Left lung (tissue), 10 donors: Measurements from ENCODE around the gene RASSF3. TPM values are rescaled to one million over a fixed set of nuclear protein-coding genes. Genes with fewer than 3 reads are reported as not detected.
"Not testable (repeated sequence)": the region's sequence is repeated elsewhere in the genome, so short reads cannot be mapped to it uniquely, and the experiment has no call there.

Source experiments
- ATAC-seq: fragments of 200-7000 bp; cut with Tn5 transposase; one replicate; pipeline ENCODE4 v1.9.1; 2020; ENCODE audit warnings: moderate library complexity
- DNase-seq, 4 donors: peaks; one replicate each; pipeline ENCODE4 v3.0.0-alpha.2; 2013 to 2020
- H3K27ac ChIP-seq, 2 donors: fragments of 200-600 bp; sonication (generic) in 1 of 2; one replicate each; pipeline versions ENCODE4 v1.5.0 to v1.8.0; 2020 to 2021
- H3K27me3 ChIP-seq, 2 donors: fragments of 200-600 bp; sonication (generic) in 1 of 2; one replicate each; pipeline versions ENCODE4 v1.5.0 to v1.8.0; 2020 to 2021
- H3K36me3 ChIP-seq, 2 donors: fragments of 200-600 bp; sonication (generic) in 1 of 2; one replicate each; pipeline versions ENCODE4 v1.5.0 to v1.8.0; 2020 to 2021
- H3K4me1 ChIP-seq, 2 donors: fragments of 200-600 bp; one replicate each; pipeline ENCODE4 v1.8.0; 2021
- H3K4me3 ChIP-seq, 2 donors: fragments of 200-600 bp; sonication (generic) in 1 of 2; one replicate each; pipeline versions ENCODE4 v1.5.0 to v1.8.0; 2020 to 2021; ENCODE audit warnings: mild to moderate bottlenecking in 1 of 2
- H3K9me3 ChIP-seq, 2 donors: fragments of 200-600 bp; sonication (generic) in 1 of 2; one replicate each; pipeline versions ENCODE4 v1.5.0 to v1.8.0; 2020 to 2021
- intact Hi-C, 2 donors: fragments of 100-400 bp; cut with DNase I; formaldehyde crosslinking; loops; one replicate each; pipeline versions ENCODE4 v1.11.2 to v1.14.2; 2022
- polyA plus RNA-seq, 6 donors: library from polyadenylated mRNA; unstranded; fragments of 120-200 nt; gene quantifications; one replicate each; pipeline ENCODE4 v1.2.1, GENCODE V29; 2013; ENCODE audit not compliant: insufficient read length in 6 of 6
- total RNA-seq, 2 donors: library from RNA; stranded (reverse); fragmentation: NEBNext Ultra II Directional; extraction: Animal tissue kit (Norgen Biotek cat#: 25700); gene quantifications; one replicate each; pipeline ENCODE4 v1.2.1, GENCODE V29; 2021
- TF ChIP-seq, protein P1 (sequence below), 2 donors: fragments of 200-600 bp; sonication (generic) in 1 of 2; IDR thresholded peaks; one replicate each; pipeline versions ENCODE4 v1.5.0 to v1.8.0; 2021; ENCODE audit warnings: antibody characterized with exemption in 2 of 2
- donor health status: DM: no; HTN: yes; CAD: no.
- donor health status: DM: no; HTN: no; CAD: no.

Gene RASSF3
- total and polyA plus RNA-seq, 8 donors: 30.3 to 90.2 (median 35.6) TPM

DNA sequence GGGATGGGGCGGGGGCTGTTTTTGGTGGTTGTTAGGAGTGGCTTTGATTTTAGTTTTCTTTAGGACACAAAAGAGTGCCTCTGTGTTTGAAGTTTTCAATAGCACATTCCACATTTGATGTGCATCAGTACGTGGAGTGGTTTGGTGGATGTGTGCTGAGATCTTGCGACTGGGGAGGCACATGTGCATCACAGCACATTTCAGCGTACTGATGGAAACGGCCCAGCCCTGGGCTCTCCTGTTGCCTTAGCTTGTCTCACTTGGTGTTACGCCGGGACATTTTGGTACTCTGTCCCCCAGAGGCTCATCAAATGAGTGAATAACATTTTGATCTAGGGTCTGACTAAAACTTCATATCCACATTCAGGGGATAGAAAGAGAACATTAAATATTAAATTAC lies 78.4 kb downstream of the RASSF3 start:
- Histone ChIP-seq H3K27me3 (no peaks in the 10 kb centered on the region), H3K4me3 (no peak overlapping the region), H3K36me3 (peaks cover 0 to 61% of the 10 kb centered on the region in 2 donors), H3K4me1 (peaks cover 5 to 47% of the 10 kb centered on the region in 2 donors), H3K27ac (no peak overlapping the region), H3K9me3 (no peaks in the 10 kb centered on the region)
- TF ChIP-seq, protein P1, sequence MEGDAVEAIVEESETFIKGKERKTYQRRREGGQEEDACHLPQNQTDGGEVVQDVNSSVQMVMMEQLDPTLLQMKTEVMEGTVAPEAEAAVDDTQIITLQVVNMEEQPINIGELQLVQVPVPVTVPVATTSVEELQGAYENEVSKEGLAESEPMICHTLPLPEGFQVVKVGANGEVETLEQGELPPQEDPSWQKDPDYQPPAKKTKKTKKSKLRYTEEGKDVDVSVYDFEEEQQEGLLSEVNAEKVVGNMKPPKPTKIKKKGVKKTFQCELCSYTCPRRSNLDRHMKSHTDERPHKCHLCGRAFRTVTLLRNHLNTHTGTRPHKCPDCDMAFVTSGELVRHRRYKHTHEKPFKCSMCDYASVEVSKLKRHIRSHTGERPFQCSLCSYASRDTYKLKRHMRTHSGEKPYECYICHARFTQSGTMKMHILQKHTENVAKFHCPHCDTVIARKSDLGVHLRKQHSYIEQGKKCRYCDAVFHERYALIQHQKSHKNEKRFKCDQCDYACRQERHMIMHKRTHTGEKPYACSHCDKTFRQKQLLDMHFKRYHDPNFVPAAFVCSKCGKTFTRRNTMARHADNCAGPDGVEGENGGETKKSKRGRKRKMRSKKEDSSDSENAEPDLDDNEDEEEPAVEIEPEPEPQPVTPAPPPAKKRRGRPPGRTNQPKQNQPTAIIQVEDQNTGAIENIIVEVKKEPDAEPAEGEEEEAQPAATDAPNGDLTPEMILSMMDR (IDR thresholded peaks at IDR 0.05): no peak
- DNase-seq (no peak), ATAC-seq (no peak)
- intact Hi-C loops: loop anchor here (10.0 kb wide), 2 partner anchors 74 to 134 kb away; partner anchors contain the start of gene RASSF3 (in 1 of the 2)

DNA sequence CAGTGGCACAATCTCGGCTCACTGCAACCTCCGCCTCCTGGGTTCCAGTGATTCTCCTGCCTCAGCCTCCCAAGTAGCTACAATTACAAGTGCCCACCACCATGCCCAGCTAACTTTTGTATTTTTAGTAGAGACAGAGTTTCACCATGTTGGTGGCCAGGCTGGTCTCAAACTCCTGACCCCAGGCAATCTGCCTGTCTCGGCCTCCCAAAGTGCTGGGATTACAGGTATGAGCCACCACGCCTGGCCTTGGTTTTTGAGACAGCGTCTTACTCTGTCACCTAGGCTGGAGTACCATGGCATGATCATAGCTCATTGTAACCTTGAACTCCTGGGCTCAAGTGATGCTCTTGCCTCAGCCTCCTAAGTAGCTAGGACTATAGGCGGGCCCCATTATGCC lies 79.9 kb downstream of the RASSF3 start:
- DNase-seq, H3K27me3 ChIP-seq, intact Hi-C loops, H3K9me3 ChIP-seq, H3K4me3 ChIP-seq, ATAC-seq, H3K27ac ChIP-seq: not testable (repeated sequence)
- Histone ChIP-seq H3K36me3 (peaks cover 0 to 70% of the 10 kb centered on the region in 2 donors), H3K4me1 (peaks cover 5 to 34% of the 10 kb centered on the region in 2 donors)

DNA sequence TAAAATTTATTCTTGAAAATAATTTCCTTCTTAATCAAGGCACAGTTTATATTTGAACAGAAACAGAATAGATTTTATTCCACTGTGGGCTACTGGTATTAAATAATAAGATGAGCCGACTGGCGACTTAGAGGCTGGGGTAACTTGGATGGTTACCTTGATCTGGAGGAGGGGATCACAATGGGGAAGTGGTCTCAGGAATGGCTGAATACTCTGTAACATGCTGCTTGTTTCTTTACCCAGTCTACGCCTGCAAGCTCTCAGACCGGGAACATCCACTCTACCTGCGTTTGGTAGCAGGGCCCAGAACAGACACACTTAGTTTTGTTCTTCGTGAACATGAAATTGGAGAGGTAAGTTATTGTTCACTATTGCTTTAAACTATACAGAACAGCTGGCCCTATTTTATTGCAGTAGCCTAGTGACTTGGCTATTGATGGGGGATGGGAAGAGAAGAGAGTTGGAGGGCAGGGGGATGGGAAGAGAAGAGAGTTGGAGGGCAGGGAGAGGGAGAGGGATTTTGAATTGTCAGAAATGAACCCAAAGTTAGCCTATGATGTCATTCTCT lies 81.0 kb downstream of the RASSF3 start:
- Histone ChIP-seq H3K27me3 (no peaks in the 10 kb centered on the region), H3K36me3 (peaks cover 0 to 64% of the 10 kb centered on the region in 2 donors), H3K27ac (peak overlapping the region in 1 of 2 donors; percentile 29), H3K4me3 (no peak overlapping the region), H3K9me3 (no peaks in the 10 kb centered on the region), H3K4me1 (peaks cover 5 to 38% of the 10 kb centered on the region in 2 donors)
- intact Hi-C loops: no loop called here
- TF ChIP-seq, protein P1 (IDR thresholded peaks at IDR 0.05): no peak
- DNase-seq (no peak), ATAC-seq (no peak)

DNA sequence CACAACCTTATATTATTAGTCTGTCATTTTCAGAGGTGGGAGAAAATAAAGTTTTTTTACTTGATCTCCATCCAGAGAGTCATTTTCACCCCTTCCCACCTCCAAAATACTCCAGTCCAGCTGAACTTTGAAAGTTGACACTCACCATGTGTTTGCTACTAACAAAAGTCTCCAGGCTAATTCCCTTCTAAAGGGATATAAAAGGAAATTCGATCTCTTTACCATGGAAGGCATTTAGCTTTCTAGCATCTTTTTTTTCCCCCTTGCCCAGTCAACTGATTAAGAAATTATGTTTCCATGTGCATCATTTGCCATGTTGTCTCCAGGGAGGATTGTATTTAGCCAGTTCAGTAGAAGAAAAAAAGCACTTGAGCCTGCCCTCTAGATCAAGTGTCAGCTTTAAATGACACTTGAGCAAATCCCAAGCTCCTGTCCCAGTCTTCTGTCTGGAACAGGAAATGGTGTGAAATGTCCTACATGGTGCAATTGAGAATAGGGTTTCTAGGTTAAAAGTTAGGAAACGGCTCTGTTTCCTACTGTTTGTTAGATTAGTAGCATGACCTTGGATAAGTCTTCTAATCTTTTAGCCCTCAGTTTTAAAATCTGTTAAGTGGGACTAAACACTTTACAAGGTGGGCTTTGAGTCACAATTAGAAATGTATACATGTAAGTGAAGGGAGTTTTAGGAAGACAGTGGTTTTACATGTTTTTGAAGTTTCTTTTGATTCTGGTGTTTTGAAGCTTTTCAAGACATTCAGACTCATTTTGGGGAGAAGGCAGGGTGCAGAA lies 81.7 kb downstream of the RASSF3 start:
- DNase-seq: no peak
- Histone ChIP-seq H3K27ac (peak overlapping the region; percentile 29 to 46), H3K27me3 (no peaks in the 10 kb centered on the region), H3K4me3 (no peak overlapping the region), H3K36me3 (peaks cover 0 to 58% of the 10 kb centered on the region in 2 donors), H3K9me3 (no peaks in the 10 kb centered on the region), H3K4me1 (peaks cover 5 to 45% of the 10 kb centered on the region in 2 donors)
- TF ChIP-seq, protein P1 (IDR thresholded peaks at IDR 0.05): no peak
- ATAC-seq: peak; percentile 68
- intact Hi-C loops: no loop called here

DNA sequence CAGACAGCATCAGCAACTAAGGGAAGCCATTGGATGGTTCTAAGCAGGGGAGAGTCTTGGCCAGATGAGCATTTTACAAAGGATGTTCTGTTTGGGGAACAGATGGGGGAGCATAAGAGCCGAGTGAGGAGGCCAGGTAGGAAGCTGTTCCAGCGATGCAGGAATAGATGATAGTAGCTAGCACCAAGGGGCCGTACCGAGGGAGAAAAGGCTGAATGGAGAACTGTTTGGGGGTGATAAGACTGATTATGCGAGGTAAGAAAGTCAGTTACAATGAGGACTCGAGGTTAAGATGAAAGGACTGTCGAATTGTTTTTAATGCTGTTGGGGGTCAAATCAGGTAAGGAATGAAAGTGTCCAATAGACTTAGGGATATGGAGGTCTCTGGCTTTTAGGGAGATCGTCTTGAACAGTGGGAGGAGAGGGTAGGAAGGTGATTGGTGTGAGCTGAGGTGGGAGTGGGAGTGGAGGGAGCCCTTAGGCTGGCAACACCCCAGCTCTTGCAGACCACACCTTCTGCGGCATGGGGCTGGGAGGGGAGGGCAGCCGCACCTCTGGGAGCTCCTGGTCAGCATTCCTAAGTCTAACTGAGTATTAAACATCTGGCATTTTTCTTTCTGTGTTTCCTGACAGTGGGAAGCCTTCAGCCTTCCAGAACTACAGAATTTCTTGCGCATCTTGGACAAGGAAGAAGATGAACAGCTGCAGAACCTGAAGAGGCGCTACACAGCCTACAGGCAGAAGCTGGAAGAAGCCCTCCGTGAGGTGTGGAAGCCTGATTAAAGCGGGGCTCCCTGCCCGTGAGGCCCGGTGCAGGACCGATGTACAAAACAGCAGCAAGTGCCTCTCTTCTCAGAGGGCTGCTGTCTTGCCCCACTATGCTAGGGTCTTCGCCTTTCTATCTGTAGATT lies 84.1 kb downstream of the RASSF3 start:
- no peak overlapping the region for H3K27ac ChIP-seq
- TF ChIP-seq, protein P1 (IDR thresholded peaks at IDR 0.05): no peak
- no peak for ATAC-seq
- no peaks in the 10 kb centered on the region for H3K27me3 ChIP-seq
- peaks cover 5 to 53% of the 10 kb centered on the region in 2 donors for H3K4me1 ChIP-seq
- H3K4me3 ChIP-seq: no peak overlapping the region
- no peak for DNase-seq
- peaks cover 0 to 42% of the 10 kb centered on the region in 2 donors for H3K36me3 ChIP-seq
- H3K9me3 ChIP-seq: no peaks in the 10 kb centered on the region
- intact Hi-C loops: loop anchor here in 1 of 2 donors (5.0 kb wide), 1 partner anchor 147 kb away; no protein-coding TSS in a partner anchor
